Adrenal gland (tissue), 12 donors: Measurements from ENCODE around the gene RBM10. TPM values are rescaled to one million over a fixed set of nuclear protein-coding genes. Genes with fewer than 3 reads are reported as not detected.

Experiments used
- DNase-seq, 7 donors: peaks; one replicate each; pipeline ENCODE4 v3.0.0-alpha.2; 2019 to 2020
- H3K27ac ChIP-seq, 5 donors: fragments of 200-600 bp; sonication (generic) in 4 of 5; 1 replicate in 3 of 5; 2 replicates in 2 of 5; pipeline versions ENCODE4 v1.5.1 to v1.8.0; 2016 to 2020; ENCODE audit warnings: mild to moderate bottlenecking in 1 of 5
- H3K27me3 ChIP-seq: fragments of 200-600 bp; 2 replicates; pipeline ENCODE4 v1.8.0; 2021
- H3K36me3 ChIP-seq, 2 donors: fragments of 200-600 bp; replicated peaks in 1 of 2; 1 replicate in 1 of 2; 2 replicates in 1 of 2; pipeline versions ENCODE4 v1.5.1 to v1.8.0; 2018 to 2022
- H3K4me1 ChIP-seq, 2 donors: fragments of 200-600 bp; replicated peaks in 1 of 2; 1 replicate in 1 of 2; 2 replicates in 1 of 2; pipeline versions ENCODE4 v1.5.1 to v1.8.0; 2018 to 2021
- H3K4me3 ChIP-seq, 4 donors: fragments of 200-600 bp; sonication (generic) in 3 of 4; one replicate each; pipeline ENCODE4 v1.5.1; 2016 to 2018
- H3K9me3 ChIP-seq, 3 donors: fragments of 200-600 bp; sonication (generic) in 1 of 3; replicated peaks in 1 of 3; 1 replicate in 2 of 3; 2 replicates in 1 of 3; pipeline versions ENCODE4 v1.5.1 to v1.8.0; 2016 to 2021
- CTCF ChIP-seq, 6 experiments: fragments of 450-650 bp in 4 of 6; fragments of 200-600 bp in 2 of 6; sonication (generic) in 1 of 6; IDR thresholded peaks; 1 replicate in 5 of 6; 2 replicates in 1 of 6; pipeline versions ENCODE4 v1.5.1 to v1.8.0; 2016 to 2021; ENCODE audit warnings: antibody characterized with exemption in 6 of 6, mild to moderate bottlenecking in 2 of 6, moderate library complexity in 1 of 6
- POLR2A ChIP-seq, 2 donors: fragments of 450-650 bp; IDR thresholded peaks; one replicate each; pipeline ENCODE4 v1.6.1; 2017; ENCODE audit warnings: antibody characterized with exemption in 2 of 2, mild to moderate bottlenecking in 2 of 2, moderate library complexity in 1 of 2
- WGBS, 4 donors: extraction: QIAGEN DNeasy Blood & Tissue Kit in 2 of 4; methylation state at CpG; one replicate each; pipeline versions ENCODE4 v1.1.5 to v1.1.7; 2013 to 2017; 5-methylcytosine and 5-hydroxymethylcytosine counted together
- intact Hi-C, 2 donors: fragments of 100-400 bp; cut with DNase I; formaldehyde crosslinking; loops; one replicate each; pipeline versions ENCODE4 v1.14.1 to v1.15.0; 2022 to 2023
- polyA plus RNA-seq, 3 donors: library from polyadenylated mRNA; stranded (reverse); fragments of 200-250 nt in 2 of 3; fragments of 350-450 nt in 1 of 3; fragmentation: Illumina TruSeq in 1 of 3; extraction: RNeasy Lipid Tissue Mini Kit (QIAGEN cat#74804) in 1 of 3; gene quantifications; one replicate each; pipeline ENCODE4 v1.2.3, GENCODE V29; 2013 to 2014
- total RNA-seq, 9 donors: library from RNA; depleted of rRNA in 4 of 9; stranded (reverse); fragments of >200 nt in 4 of 9; fragments of 120-200 nt in 1 of 9; fragmentation: NEBNext Ultra II Directional in 1 of 9; extraction: Animal tissue kit (Norgen Biotek cat#: 25700) in 1 of 9; gene quantifications; one replicate each; pipeline versions ENCODE4 v1.1.0 to v1.2.4, GENCODE V29; 2013 to 2023
- donor health status: healthy with polysubstance abuse.
- donor health status: Bipolar disorder and iron deficiency.
- donor health status: DM: yes; HTN: yes; CAD: no.
- donor health status: DM: no; HTN: no; CAD: no.
- donor health status: DM: no; HTN: no; CAD: no.
- donor health status: DM: yes; HTN: yes; CAD: no.

The RBM10 gene
- total and polyA plus RNA-seq, 12 donors: 27.7 to 75.9 (median 37.5) TPM

DNA sequence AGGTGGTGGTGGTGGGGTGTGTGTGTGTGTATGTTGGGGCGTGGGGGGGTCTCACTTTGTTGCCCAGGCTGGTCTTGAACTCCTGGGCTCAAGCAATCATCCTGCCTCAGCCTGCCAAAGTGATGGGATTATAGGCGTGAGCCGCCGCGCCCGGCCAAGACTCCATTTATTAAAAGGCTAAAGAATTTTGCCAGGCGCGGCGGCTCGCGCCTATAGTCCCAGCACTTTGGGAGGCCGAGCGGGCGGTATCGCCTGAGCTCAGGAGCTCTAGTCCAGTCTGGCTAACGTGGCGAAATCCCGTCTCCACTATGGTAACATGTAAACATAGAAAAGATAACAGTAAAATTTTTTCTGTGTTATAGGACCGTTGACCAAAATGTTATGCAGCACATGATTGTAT lies 44.9 kb downstream of the RBM10 start:
- Histone ChIP-seq H3K9me3 (no peaks in the 10 kb centered on the region), H3K27me3 (no peaks in the 10 kb centered on the region), H3K27ac (no peak overlapping the region), H3K4me1 (peaks cover 7 to 11% of the 10 kb centered on the region in 2 donors), H3K36me3 (peaks cover 0 to 15% of the 10 kb centered on the region in 2 donors), H3K4me3 (no peak overlapping the region)
- DNase-seq: no peak
- intact Hi-C loops: loop anchor here in 1 of 2 donors (10.0 kb wide), 3 partner anchors 65 to 335 kb away; no protein-coding TSS in a partner anchor
- 64 to 80% (median 72%) methylated on average over 6 to 19 of the region's 19 CpGs for WGBS, 4 donors
- TF ChIP-seq POLR2A (IDR thresholded peaks at IDR 0.05) (no peak), CTCF (IDR thresholded peaks at IDR 0.05) (no peak)

DNA sequence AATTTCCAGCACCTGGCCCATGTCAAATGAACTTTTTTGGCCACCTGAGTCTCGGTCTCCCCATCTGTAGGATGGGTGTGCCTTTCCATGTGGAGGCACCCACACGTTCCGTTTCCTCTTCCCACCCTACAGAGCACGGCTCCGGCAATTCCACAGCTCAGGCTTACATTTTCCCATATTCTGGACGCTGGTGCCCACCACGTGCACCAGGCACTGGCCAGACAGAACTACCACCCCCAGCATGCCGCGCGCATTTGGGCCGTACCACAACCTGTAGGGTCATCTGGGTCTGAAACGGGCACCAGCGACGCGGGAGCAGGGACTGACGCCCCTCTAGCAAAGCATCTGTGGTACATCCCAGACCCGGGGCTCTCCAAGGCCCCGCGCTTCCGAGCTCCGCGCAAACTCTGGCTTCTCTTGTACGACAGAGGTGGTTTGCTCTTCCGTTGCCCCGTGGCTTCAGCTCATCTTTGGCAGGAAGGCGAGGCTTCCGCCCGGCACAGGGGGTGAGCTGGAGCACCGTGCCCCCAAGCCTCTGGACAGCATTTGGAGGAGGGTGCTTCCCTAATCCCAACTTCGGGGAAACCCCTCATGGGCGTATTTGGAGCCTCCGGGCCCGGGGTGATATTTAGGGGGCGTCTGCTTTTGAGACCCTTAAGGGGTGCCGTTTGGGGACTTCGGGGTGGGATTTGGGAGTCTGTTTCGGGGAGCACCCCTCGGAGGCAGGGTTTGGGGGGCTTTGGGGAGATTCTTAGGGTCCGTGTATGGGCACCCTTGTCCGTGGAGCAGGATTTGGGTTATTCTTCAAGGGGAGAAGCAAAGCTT lies 45.6 kb downstream of the RBM10 start:
- WGBS, 4 donors: 2 to 24% (median 15%) methylated on average over 9 to 40 of the region's 40 CpGs

DNA sequence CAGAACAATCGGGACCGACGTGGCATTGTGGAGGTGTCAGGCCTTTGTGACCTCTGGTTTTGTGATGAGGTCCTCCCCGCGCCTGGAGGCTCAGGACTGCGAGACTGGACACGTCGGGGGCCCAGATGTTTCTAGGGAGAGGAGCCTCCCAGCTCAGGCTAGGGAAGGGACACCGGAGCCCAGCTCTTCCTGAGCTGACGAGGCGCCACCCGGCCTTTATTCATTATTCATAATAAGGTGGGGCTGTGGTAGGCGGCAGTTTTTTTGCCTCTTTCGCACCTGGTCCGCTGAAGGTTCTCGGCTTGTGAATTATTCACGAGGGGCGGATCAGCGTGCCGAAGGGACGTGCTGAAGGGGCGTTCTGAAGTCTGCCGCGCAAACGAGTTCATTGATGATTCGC lies 46.3 kb downstream of the RBM10 start:
- no peaks in the 10 kb centered on the region for H3K27me3 ChIP-seq
- intact Hi-C loops: loop anchor here in 1 of 2 donors (10.0 kb wide), 2 partner anchors 193 to 333 kb away; no protein-coding TSS in a partner anchor
- H3K9me3 ChIP-seq: no peaks in the 10 kb centered on the region
- peak overlapping the region in 2 of 4 donors; percentile 16 to 47 for H3K4me3 ChIP-seq
- H3K27ac ChIP-seq: no peak overlapping the region
- peaks cover 0 to 1% of the 10 kb centered on the region in 2 donors for H3K36me3 ChIP-seq
- no peak for DNase-seq
- TF ChIP-seq CTCF (IDR thresholded peaks at IDR 0.05) (no peak), POLR2A (IDR thresholded peaks at IDR 0.05) (no peak)
- WGBS, 4 donors: 25 to 40% (median 32%) methylated on average over 18 to 26 of the region's 26 CpGs
- peaks cover 19 to 26% of the 10 kb centered on the region in 2 donors for H3K4me1 ChIP-seq

More for the DNA sequence above, 45.6 kb downstream of the RBM10 start:
- intact Hi-C loops: loop anchor here in 1 of 2 donors (10.0 kb wide), 2 partner anchors 194 to 334 kb away; no protein-coding TSS in a partner anchor
- Histone ChIP-seq H3K4me1 (peaks cover 12 to 19% of the 10 kb centered on the region in 2 donors), H3K27ac (peak overlapping the region in 2 of 5 donors; percentile 9 to 19), H3K9me3 (no peaks in the 10 kb centered on the region), H3K36me3 (peaks cover 0 to 8% of the 10 kb centered on the region in 2 donors), H3K27me3 (no peaks in the 10 kb centered on the region), H3K4me3 (peak overlapping the region in 2 of 4 donors; percentile 16 to 47)
- no peak for TF ChIP-seq CTCF (IDR thresholded peaks at IDR 0.05)
- peak; percentile 23 to 69 for TF ChIP-seq POLR2A (IDR thresholded peaks at IDR 0.05)
- peak; percentile 84 to 93 (median 90) for DNase-seq

GRCh38 chrX:47191806-47192401 lies 46.9 kb downstream of the RBM10 start:
- no peaks in the 10 kb centered on the region for H3K9me3 ChIP-seq
- no peak for DNase-seq
- H3K4me3 ChIP-seq: peak overlapping the region in 1 of 4 donors; percentile 47
- no peaks in the 10 kb centered on the region for H3K36me3 ChIP-seq
- no peak overlapping the region for H3K27ac ChIP-seq
- no peaks in the 10 kb centered on the region for H3K27me3 ChIP-seq
- H3K4me1 ChIP-seq: peaks cover 25 to 31% of the 10 kb centered on the region in 2 donors
- TF ChIP-seq POLR2A (IDR thresholded peaks at IDR 0.05): no peak
- no peak for TF ChIP-seq CTCF (IDR thresholded peaks at IDR 0.05)
- intact Hi-C loops: loop anchor here in 1 of 2 donors (10.0 kb wide), 2 partner anchors 193 to 333 kb away; no protein-coding TSS in a partner anchor
- 62 to 68% (median 65%) methylated on average over 10 to 16 of the region's 16 CpGs for WGBS, 4 donors
